ENCODE results near the gene NAV2.
A peak's percentile ranks its signal among the peaks of the same experiment; 100 is the strongest.

DNA sequence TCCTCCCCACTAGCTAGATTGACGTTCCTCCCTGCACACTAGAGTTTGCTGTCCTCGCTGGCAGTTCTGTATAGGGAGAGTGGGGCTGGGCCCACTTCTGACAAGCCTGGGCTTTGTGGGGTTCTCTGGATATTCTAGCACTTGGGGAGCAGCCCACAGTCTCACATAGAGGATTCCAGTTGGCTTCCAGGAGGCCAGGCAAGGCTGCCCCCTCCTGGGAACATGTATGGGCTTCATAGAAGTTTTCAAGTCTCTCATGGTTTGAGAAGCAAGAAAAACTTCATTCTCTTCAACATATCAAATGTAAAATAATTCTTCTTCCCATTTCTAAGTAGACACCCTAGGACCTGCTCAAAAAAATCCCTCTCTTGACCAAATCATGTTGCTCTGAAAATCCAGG is 87.5 kb downstream of the NAV2 start:
- TF ChIP-seq, protein P1, sequence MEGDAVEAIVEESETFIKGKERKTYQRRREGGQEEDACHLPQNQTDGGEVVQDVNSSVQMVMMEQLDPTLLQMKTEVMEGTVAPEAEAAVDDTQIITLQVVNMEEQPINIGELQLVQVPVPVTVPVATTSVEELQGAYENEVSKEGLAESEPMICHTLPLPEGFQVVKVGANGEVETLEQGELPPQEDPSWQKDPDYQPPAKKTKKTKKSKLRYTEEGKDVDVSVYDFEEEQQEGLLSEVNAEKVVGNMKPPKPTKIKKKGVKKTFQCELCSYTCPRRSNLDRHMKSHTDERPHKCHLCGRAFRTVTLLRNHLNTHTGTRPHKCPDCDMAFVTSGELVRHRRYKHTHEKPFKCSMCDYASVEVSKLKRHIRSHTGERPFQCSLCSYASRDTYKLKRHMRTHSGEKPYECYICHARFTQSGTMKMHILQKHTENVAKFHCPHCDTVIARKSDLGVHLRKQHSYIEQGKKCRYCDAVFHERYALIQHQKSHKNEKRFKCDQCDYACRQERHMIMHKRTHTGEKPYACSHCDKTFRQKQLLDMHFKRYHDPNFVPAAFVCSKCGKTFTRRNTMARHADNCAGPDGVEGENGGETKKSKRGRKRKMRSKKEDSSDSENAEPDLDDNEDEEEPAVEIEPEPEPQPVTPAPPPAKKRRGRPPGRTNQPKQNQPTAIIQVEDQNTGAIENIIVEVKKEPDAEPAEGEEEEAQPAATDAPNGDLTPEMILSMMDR (conservative IDR thresholded peaks at IDR 0.05 in 1 of 2, IDR thresholded peaks at IDR 0.05 in 1 of 2; ENCODE audit: low read depth in 1 of 2, low read length in 2 of 2): peak in 1 of 2 donors; percentile 39
- TF ChIP-seq EZH2 (IDR thresholded peaks at IDR 0.05; ENCODE audit: low read length, missing control alignments): no peak
